Right lobe of liver (tissue), 4 donors: ENCODE measurements around the gene C1QTNF2.

ENCODE experiments used
- POLR2A ChIP-seq: fragments of 450-650 bp; IDR thresholded peaks from one replicate; pipeline ENCODE4 v1.6.1; 2017; ENCODE audit warnings: antibody characterized with exemption, mild to moderate bottlenecking
- TF ChIP-seq, protein P1 (sequence below), 4 donors: fragments of 200-600 bp in 3 of 4; fragments of 450-650 bp in 1 of 4; IDR thresholded peaks; one replicate each; pipeline versions ENCODE4 v1.5.1 to v1.8.0; 2016 to 2022; ENCODE audit warnings: antibody characterized with exemption in 4 of 4, mild to moderate bottlenecking in 2 of 4
- donor health status: DM: no; HTN: no; CAD: no.
- donor health status: DM: no; HTN: no; CAD: no.
- donor health status: DM: no; HTN: yes; CAD: no.

- TF ChIP-seq, protein P1, sequence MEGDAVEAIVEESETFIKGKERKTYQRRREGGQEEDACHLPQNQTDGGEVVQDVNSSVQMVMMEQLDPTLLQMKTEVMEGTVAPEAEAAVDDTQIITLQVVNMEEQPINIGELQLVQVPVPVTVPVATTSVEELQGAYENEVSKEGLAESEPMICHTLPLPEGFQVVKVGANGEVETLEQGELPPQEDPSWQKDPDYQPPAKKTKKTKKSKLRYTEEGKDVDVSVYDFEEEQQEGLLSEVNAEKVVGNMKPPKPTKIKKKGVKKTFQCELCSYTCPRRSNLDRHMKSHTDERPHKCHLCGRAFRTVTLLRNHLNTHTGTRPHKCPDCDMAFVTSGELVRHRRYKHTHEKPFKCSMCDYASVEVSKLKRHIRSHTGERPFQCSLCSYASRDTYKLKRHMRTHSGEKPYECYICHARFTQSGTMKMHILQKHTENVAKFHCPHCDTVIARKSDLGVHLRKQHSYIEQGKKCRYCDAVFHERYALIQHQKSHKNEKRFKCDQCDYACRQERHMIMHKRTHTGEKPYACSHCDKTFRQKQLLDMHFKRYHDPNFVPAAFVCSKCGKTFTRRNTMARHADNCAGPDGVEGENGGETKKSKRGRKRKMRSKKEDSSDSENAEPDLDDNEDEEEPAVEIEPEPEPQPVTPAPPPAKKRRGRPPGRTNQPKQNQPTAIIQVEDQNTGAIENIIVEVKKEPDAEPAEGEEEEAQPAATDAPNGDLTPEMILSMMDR (IDR thresholded peaks at IDR 0.05) = no peak
- TF ChIP-seq POLR2A = no peak
These were observed 20.5 kb downstream of the C1QTNF2 start for GRCh38 chr5:160349935-160350303.
